Activated CD4-positive, alpha-beta memory T cell treated with anti-CD3 and anti-CD28 coated beads for 36 hours (primary cell): ENCODE data around the gene GRID1. TPM values are rescaled to one million over a fixed set of nuclear protein-coding genes. Genes with fewer than 3 reads are reported as not detected.
"Not testable (repeated sequence)": the region's sequence is repeated elsewhere in the genome, so short reads cannot be mapped to it uniquely, and the experiment has no call there.

Source experiments
- CTCF ChIA-PET: fragments of 350-600 bp; sonication (Branson Sonifier 250); formaldehyde crosslinking; loops from one replicate; lab custom pipeline; 2021; ENCODE audit warnings: antibody characterized with exemption, inconsistent platforms; lab: Charles Lee
- POLR2A ChIA-PET: fragments of 350-600 bp; sonication (Branson Sonifier 250); formaldehyde crosslinking; loops from one replicate; lab custom pipeline; 2021; ENCODE audit warnings: antibody characterized with exemption; lab: Charles Lee
- DNase-seq: peaks from one replicate; pipeline ENCODE4 v3.0.0-alpha.2; 2020
- H3K27ac Mint-ChIP-seq: one replicate; pipeline ENCODE4 v1.8.0; 2021; ENCODE audit warnings: mixed read lengths
- H3K27me3 Mint-ChIP-seq: one replicate; pipeline ENCODE4 v1.8.0; 2021; ENCODE audit warnings: mixed read lengths
- H3K36me3 Mint-ChIP-seq: one replicate; pipeline ENCODE4 v1.8.0; 2021; ENCODE audit warnings: mixed read lengths
- H3K4me1 Mint-ChIP-seq: one replicate; pipeline ENCODE4 v1.8.0; 2021; ENCODE audit warnings: low read depth, mixed read lengths
- H3K4me3 Mint-ChIP-seq: one replicate; pipeline ENCODE4 v1.8.0; 2021; ENCODE audit warnings: mild to moderate bottlenecking, mixed read lengths
- H3K9me3 Mint-ChIP-seq: one replicate; pipeline ENCODE4 v1.8.0; 2021; ENCODE audit warnings: mixed read lengths
- intact Hi-C: fragments of 100-400 bp; cut with micrococcal nuclease; formaldehyde crosslinking; loops from one replicate; pipeline ENCODE4 v1.15.1; 2023
- total RNA-seq, 2 experiments: library from RNA; stranded (reverse); gene quantifications; one replicate each; pipeline ENCODE4 v1.2.3, GENCODE V29; 2021

The GRID1 gene
- total RNA-seq, 2 experiments from 2014 or later: not detected

DNA sequence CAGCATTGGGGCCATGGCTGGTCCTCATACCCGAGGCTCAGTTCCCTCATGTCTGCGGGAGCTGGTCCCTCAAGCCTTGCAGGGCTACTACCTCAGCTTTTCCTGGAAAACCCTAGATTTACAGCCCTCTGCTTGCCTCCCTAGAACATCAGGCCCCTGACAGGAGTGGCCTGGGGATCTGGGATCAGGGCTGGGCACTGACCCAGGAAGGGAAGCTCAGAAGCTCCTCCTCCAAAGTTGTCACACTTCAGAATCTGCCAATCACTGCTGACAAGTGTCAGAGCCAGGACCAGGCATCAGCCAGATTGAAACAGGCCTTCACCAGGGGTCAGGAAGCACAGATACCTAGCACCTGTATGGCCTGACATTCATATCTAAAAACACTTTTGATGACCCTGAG, 115.2 kb downstream of the GRID1 start:
- Mint-ChIP-seq H3K4me1 (no peaks in the 10 kb centered on the region), H3K27me3 (peaks cover 6% of the 10 kb centered on the region), H3K36me3 (no peaks in the 10 kb centered on the region), H3K27ac (no peak overlapping the region), H3K4me3 (no peak overlapping the region), H3K9me3 (peaks cover 13% of the 10 kb centered on the region)
- CTCF ChIA-PET: no interaction called here
- intact Hi-C loops: no loop called here
- DNase-seq: no peak
- POLR2A ChIA-PET: no interaction called here

DNA sequence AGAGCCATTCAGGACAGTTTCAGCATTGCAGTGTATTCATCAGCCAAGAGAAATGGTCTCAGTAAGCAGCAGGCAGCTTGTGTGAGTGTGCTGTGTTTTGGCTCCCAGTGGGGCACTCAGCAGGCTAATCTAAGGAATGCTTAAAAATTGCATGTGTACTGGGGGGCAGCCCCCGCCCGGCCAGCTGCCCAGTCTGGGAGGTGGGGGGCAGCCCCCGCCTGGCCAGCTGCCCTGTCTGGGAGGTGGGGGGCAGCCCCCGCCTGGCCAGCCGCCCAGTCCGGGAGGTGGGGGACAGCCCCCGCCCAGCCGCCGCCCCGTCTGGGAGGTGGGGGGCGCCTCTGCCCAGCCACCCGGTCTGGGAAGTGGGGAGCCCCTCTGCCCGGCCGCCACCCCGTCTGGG, 116.2 kb downstream of the GRID1 start:
- CTCF ChIA-PET: no interaction called here
- intact Hi-C loops: no loop called here

DNA sequence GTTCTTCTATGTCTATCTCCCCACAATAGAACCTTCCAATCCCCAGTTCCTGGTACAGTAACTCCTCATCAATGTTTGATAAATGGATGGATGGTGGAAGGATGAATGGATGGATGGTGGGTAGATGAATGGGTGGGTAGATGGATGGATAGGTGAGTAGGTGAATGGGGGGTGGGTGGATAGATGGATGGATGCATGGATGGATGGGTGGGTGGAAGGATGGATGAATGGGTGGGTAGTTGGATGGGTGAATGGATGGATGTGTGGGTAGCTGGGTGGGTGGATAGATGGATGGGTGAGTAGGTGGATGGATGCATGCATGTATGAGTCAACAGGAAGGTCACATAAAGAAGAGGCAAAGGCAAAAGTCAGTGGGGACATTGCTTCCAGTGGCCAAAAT, 116.8 kb downstream of the GRID1 start:
- ChIA-PET CTCF (no interaction called here), POLR2A (no interaction called here)
- DNase-seq: no peak
- Mint-ChIP-seq H3K9me3 (peaks cover 13% of the 10 kb centered on the region), H3K36me3 (no peaks in the 10 kb centered on the region), H3K4me1 (no peaks in the 10 kb centered on the region), H3K27me3 (peaks cover 3% of the 10 kb centered on the region), H3K4me3 (no peak overlapping the region), H3K27ac (no peak overlapping the region)
- intact Hi-C loops: no loop called here

More for the DNA sequence above, 116.2 kb downstream of the GRID1 start:
- H3K9me3 Mint-ChIP-seq: peaks cover 13% of the 10 kb centered on the region
- POLR2A ChIA-PET: no interaction called here
- H3K4me1 Mint-ChIP-seq: no peaks in the 10 kb centered on the region
- H3K27me3 Mint-ChIP-seq: peaks cover 3% of the 10 kb centered on the region
- H3K36me3 Mint-ChIP-seq: no peaks in the 10 kb centered on the region
- no peak for DNase-seq
- no peak overlapping the region for H3K4me3 Mint-ChIP-seq
- H3K27ac Mint-ChIP-seq: no peak overlapping the region

DNA sequence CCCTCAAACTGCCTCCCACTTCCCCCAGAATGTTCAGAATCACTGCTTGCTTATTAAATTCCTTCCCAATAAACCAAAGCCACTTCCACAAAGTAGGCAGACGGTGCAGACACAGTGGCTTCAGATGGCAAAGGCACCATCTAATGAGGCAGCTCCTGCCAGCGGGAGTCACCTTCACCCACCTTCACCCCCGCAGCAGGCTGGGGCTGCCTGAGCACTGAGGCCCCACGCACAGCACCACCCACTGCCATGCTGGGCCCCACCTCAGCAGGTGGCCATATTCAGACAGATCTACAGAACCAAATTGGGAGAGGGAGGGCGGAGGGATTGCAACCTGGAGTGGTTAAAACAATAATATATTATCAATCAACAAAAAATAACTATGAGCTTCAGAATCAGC, 118.5 kb downstream of the GRID1 start:
- DNase-seq: no peak
- Mint-ChIP-seq H3K9me3 (peaks cover 13% of the 10 kb centered on the region), H3K36me3 (no peaks in the 10 kb centered on the region), H3K4me1 (no peaks in the 10 kb centered on the region), H3K4me3 (no peak overlapping the region), H3K27ac (no peak overlapping the region), H3K27me3 (peaks cover 3% of the 10 kb centered on the region)
- POLR2A ChIA-PET: no interaction called here
- CTCF ChIA-PET: no interaction called here
- intact Hi-C loops: no loop called here

DNA sequence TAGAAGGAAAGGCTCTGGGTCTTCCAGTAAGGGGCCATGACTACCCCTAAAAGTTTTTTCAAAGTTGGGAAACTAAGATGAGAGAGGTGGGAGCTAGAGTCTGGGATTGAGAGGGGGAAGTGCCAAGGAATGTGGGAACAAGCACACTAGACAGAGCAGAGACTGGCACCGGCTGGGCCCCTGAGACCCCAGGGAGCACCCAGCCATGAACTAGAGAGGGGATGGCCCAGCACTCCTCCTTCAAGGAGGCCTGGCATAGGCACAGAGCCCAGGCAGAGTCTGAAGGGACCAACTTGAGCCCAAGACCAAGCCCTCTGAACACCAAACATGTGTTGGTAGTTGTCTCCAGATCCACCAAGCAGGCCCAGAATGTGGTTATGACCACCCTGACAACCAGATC, 119.0 kb downstream of the GRID1 start:
- peaks cover 3% of the 10 kb centered on the region for H3K27me3 Mint-ChIP-seq
- H3K9me3 Mint-ChIP-seq: peaks cover 13% of the 10 kb centered on the region
- H3K4me1 Mint-ChIP-seq: no peaks in the 10 kb centered on the region
- no peak for DNase-seq
- ChIA-PET CTCF (no interaction called here), POLR2A (no interaction called here)
- intact Hi-C loops: no loop called here
- no peaks in the 10 kb centered on the region for H3K36me3 Mint-ChIP-seq
- no peak overlapping the region for H3K4me3 Mint-ChIP-seq
- H3K27ac Mint-ChIP-seq: no peak overlapping the region

DNA sequence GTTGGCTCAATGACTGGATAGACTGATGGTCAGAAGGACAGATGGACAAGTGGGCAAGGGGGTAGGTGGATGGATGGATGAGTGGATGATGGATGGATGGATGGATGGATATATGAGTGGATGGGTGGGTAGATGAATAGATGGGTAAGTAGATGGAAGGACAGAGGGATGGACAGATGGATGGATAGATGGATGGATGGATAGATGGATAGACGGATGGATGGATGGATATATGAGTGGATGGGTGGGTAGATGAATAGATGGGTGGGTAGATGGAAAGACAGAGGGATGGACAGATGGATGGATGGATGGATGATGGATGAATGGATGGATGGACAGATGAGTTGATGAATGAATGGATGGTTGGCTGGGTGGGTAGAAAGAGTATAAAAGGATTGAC, 119.5 kb downstream of the GRID1 start:
- CTCF ChIA-PET: no interaction called here
- peaks cover 3% of the 10 kb centered on the region for H3K27me3 Mint-ChIP-seq
- intact Hi-C loops: no loop called here
- POLR2A ChIA-PET: no interaction called here
- no peaks in the 10 kb centered on the region for H3K36me3 Mint-ChIP-seq
- H3K27ac Mint-ChIP-seq: no peak overlapping the region
- no peaks in the 10 kb centered on the region for H3K4me1 Mint-ChIP-seq
- no peak overlapping the region for H3K4me3 Mint-ChIP-seq
- DNase-seq: no peak
- peaks cover 13% of the 10 kb centered on the region for H3K9me3 Mint-ChIP-seq

DNA sequence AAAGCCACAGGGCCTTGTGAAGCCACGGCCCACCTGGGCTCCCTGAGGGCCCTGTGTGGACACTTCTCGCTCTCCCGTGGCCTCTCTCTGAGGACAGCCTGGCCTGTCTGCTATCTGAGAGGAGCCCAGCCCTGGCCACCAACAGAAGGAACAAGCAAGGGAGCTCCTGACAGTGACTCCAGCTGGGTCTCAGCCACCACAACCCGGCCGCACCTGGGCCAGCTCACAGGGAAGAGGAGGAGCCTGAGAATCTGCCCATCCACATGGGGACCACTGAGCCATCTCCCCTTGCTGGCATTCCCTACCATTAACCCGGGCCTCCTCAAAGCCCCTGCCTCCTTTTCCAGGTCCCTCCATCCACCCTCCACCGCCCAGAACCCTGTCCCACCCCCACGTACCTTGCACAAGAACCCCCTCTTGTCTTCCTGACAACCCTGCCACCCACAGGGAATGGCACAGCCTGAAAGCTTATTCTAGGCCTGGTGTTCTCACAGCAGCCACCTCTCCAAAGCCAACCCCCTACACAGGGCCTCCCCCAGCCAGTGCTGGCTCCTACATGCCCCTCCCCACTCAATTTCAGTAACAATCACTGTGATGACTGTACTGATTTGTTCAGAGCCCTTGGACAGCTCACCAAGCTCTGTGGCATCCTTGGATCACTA, 120.2 kb downstream of the GRID1 start:
- peaks cover 3% of the 10 kb centered on the region for H3K27me3 Mint-ChIP-seq
- H3K4me3 Mint-ChIP-seq: no peak overlapping the region
- no peak for DNase-seq
- no peaks in the 10 kb centered on the region for H3K36me3 Mint-ChIP-seq
- ChIA-PET POLR2A (no interaction called here), CTCF (no interaction called here)
- H3K9me3 Mint-ChIP-seq: peaks cover 13% of the 10 kb centered on the region
- intact Hi-C loops: no loop called here
- no peaks in the 10 kb centered on the region for H3K4me1 Mint-ChIP-seq
- H3K27ac Mint-ChIP-seq: no peak overlapping the region

DNA sequence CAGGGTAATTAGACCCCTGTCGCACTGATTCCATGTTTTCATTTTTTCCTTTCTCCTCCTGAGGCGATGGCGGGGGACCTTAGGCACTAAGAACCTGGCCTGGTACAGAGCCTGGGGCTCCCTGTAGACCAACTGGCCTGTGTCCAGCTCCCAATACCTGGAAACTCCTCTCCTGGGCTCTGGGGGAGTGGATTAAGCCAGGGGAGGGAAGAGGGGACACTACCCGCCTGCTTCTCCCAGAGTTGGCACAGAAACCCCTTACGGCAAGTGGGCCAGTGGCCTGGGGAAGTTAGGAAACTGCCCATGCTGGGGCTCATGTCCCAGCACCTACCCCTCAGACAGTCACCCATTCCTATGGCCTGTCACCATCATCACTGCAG, 121.6 kb downstream of the GRID1 start:
- no peak for DNase-seq
- H3K27ac Mint-ChIP-seq: no peak overlapping the region
- ChIA-PET CTCF (no interaction called here), POLR2A (no interaction called here)
- no peak overlapping the region for H3K4me3 Mint-ChIP-seq
- H3K36me3 Mint-ChIP-seq: no peaks in the 10 kb centered on the region
- intact Hi-C loops: no loop called here
- peaks cover 5% of the 10 kb centered on the region for H3K9me3 Mint-ChIP-seq
- no peaks in the 10 kb centered on the region for H3K4me1 Mint-ChIP-seq
- H3K27me3 Mint-ChIP-seq: peaks cover 3% of the 10 kb centered on the region

DNA sequence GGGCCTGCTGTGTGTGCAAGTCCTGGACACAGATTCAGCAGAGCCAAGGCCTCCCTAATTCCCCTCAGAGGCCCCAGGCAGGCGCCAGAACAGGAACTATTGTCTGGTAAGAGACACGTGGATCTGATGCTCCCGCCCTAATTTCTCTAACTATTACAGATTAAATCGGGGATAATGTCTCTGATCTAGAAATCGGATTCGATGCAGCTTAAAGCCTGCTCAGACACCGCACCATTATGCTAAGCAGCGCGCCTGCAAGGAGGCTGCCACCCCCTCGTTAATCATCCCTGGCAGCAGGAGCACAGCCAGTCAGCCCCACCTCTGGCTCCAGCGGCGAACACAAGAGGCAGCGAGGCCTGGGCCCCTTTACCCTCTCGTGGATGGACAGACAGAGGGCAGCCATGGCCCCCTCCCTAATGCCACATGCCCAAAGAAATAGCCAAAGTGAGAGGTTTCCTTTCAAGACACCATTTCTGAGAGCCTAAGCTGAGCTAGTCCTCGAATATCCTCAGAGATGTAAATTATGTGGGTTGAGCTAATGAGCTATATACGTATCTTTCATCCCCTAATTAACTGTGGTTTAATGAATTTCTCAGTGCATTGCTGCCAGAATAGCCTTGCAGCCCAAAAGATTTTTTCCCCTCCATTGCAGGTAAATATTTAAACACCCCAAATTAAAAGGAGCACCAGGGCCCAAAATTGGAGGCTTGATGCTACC, 122.1 kb downstream of the GRID1 start:
- Mint-ChIP-seq H3K27me3 (no peaks in the 10 kb centered on the region), H3K36me3 (no peaks in the 10 kb centered on the region), H3K4me3 (no peak overlapping the region), H3K9me3 (no peaks in the 10 kb centered on the region), H3K27ac (no peak overlapping the region), H3K4me1 (no peaks in the 10 kb centered on the region)
- intact Hi-C loops: no loop called here
- POLR2A ChIA-PET: no interaction called here
- no peak for DNase-seq
- CTCF ChIA-PET: no interaction called here

DNA sequence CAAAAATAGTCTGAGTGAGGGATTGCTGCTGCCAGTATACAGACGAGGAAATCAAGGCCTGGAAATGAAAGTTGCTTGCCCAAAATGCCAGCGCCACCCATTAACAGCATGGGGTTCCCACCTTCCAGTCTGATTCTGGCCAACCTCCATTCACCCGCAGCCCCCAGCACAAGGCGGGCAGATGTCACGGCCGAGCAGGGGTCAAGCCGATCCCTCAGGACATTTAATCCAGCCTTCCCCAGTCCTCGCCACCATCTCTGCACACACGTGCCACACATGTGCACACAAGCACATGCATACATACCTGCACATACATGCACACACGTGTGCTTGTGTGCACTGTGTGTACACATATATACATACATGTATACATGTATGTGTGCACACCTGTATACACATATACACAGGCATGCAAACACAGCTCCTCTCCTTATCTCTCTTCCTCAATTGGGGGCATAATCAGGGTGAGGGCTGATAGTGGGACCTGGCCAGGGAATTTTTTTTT, 122.9 kb downstream of the GRID1 start:
- H3K36me3 Mint-ChIP-seq: no peaks in the 10 kb centered on the region
- H3K27ac Mint-ChIP-seq: no peak overlapping the region
- H3K4me1 Mint-ChIP-seq: no peaks in the 10 kb centered on the region
- no peak for DNase-seq
- intact Hi-C loops: no loop called here
- ChIA-PET CTCF (no interaction called here), POLR2A (no interaction called here)
- no peaks in the 10 kb centered on the region for H3K27me3 Mint-ChIP-seq
- no peak overlapping the region for H3K4me3 Mint-ChIP-seq
- H3K9me3 Mint-ChIP-seq: no peaks in the 10 kb centered on the region

DNA sequence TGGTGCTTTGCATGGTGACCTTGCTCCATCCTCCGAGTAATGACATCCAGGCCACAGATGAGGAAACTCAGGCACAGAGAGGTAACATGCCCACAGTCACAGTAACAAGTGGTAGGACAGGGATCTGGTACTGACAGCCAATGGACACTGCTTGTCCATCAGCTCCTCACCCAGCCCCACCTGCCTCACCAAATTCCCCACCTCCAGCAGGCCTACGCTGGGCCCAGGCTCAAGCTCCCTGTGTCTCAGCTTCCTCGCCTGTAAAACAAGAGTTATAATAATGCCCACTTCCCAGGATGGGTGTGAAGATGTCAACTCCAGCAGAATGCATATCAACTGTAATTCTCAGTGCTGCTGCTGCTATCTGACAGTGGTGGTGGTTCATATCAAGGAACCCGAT, 123.8 kb downstream of the GRID1 start:
- no peaks in the 10 kb centered on the region for H3K9me3 Mint-ChIP-seq
- no peaks in the 10 kb centered on the region for H3K4me1 Mint-ChIP-seq
- DNase-seq: no peak
- no peaks in the 10 kb centered on the region for H3K27me3 Mint-ChIP-seq
- H3K4me3 Mint-ChIP-seq: no peak overlapping the region
- H3K36me3 Mint-ChIP-seq: no peaks in the 10 kb centered on the region
- no peak overlapping the region for H3K27ac Mint-ChIP-seq
- ChIA-PET POLR2A (no interaction called here), CTCF (no interaction called here)
- intact Hi-C loops: no loop called here

DNA sequence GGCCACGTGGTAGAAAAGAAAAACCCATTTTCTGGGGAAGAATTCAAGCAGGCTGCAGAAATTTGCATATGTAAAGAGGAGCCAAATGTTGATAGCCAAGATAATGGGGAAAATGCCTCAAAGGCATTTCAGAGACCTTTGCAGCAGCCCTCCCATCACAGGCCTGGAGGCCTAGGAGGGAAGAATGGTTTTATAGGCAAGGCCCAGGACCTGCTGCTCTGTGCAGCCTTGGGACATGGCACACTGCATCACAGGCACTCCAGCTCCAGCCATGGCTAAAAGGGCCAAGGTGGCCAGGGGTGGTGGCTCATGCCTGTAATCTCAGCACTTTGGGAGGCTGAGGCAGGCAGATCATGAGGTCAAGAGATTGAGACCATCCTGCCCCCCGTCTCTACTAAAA, 128.5 kb downstream of the GRID1 start:
- H3K27me3 Mint-ChIP-seq, intact Hi-C loops, H3K4me1 Mint-ChIP-seq, H3K9me3 Mint-ChIP-seq, H3K4me3 Mint-ChIP-seq, POLR2A ChIA-PET, H3K27ac Mint-ChIP-seq, H3K36me3 Mint-ChIP-seq, DNase-seq, CTCF ChIA-PET: not testable (repeated sequence)
